A549 (cell line): Measurements from ENCODE around the gene CSNK1D. TPM values are rescaled to one million over a fixed set of nuclear protein-coding genes. Genes with fewer than 3 reads are reported as not detected.

ENCODE experiments used
- ATAC-seq, 2 experiments: fragments of 200-7000 bp in 1 of 2; fragments of >200 bp in 1 of 2; cut with Nextera tagmentation in 1 of 2; cut with Tn5 transposase in 1 of 2; 3 replicates each; pipeline versions ENCODE4 v1.8.0 to v1.9.1; 2018 to 2020; ENCODE audit warnings: mild to moderate bottlenecking in 1 of 2, moderate library complexity in 1 of 2
- CTCF ChIA-PET: fragments of 300-600 bp; sonication (Branson Sonifier 250); formaldehyde crosslinking; extraction: SDS; loops from one replicate; lab custom pipeline; 2021; ENCODE audit warnings: antibody characterized with exemption, inconsistent platforms; lab: Yijun Ruan, JAX
- POLR2A ChIA-PET: fragments of 350-600 bp; formaldehyde crosslinking; extraction: SDS; loops from one replicate; lab custom pipeline; 2021; ENCODE audit warnings: antibody characterized with exemption, inconsistent platforms; lab: Yijun Ruan, JAX
- DNase-seq, 2 experiments: peaks; one replicate each; pipeline versions ENCODE4 v3.0.0 to v3.0.0-alpha.2; 2011 to 2016; ENCODE audit warnings: low read depth in 1 of 2, low spot score in 1 of 2
- FAIRE-seq: peaks from 2 replicates; lab custom pipeline; 2011; peaks lifted over from hg19 to GRCh38; lab: Jason Lieb, UNC
- H3K27ac ChIP-seq, 2 experiments: fragments of >200 bp; sonication (Bioruptor Twin); formaldehyde crosslinking; 3 replicates each; pipeline ENCODE4 v1.5.1; 2016 to 2017
- H3K4me1 ChIP-seq: fragments of >200 bp; sonication (Bioruptor Twin); formaldehyde crosslinking; 3 replicates; pipeline ENCODE4 v1.6.1; 2016
- H3K4me2 ChIP-seq: fragments of >200 bp; sonication (Bioruptor Twin); formaldehyde crosslinking; 3 replicates; pipeline ENCODE4 v1.6.1; 2016
- H3K4me3 ChIP-seq: fragments of >200 bp; sonication (Bioruptor Twin); formaldehyde crosslinking; 3 replicates; pipeline ENCODE4 v1.5.1; 2016
- H3K9me3 ChIP-seq: fragments of >200 bp; sonication (Bioruptor Twin); formaldehyde crosslinking; 3 replicates; pipeline ENCODE4 v1.6.1; 2016
- BHLHE40 ChIP-seq: IDR thresholded peaks from 2 replicates; pipeline ENCODE4 v1.6.1; 2012; ENCODE audit warnings: low read depth, low read length, inconsistent platforms
- CBX2 ChIP-seq: fragments of 200-600 bp; sonication (generic); IDR thresholded peaks from 2 replicates; pipeline ENCODE4 v1.6.1; 2016; ENCODE audit warnings: low read depth, mild to moderate bottlenecking, borderline replicate concordance
- CHD2 ChIP-seq: fragments of 150-350 bp; IDR thresholded peaks from 2 replicates; pipeline ENCODE4 v1.6.1; 2014; ENCODE audit warnings: low read length; ENCODE audit not compliant: partially characterized antibody
- CHD4 ChIP-seq: fragments of 200-600 bp; sonication (generic); IDR thresholded peaks from 2 replicates; pipeline ENCODE4 v1.6.1; 2016; ENCODE audit warnings: antibody characterized with exemption, mild to moderate bottlenecking, borderline replicate concordance
- HEYL ChIP-seq: fragments of 250-450 bp; sonication (Bioruptor Pico); IDR thresholded peaks from 2 replicates; pipeline ENCODE4 v1.8.0; 2021; ENCODE audit warnings: mild to moderate bottlenecking, moderate library complexity
- HOXA7 ChIP-seq: fragments of 250-450 bp; sonication (Bioruptor Pico); IDR thresholded peaks from 2 replicates; pipeline ENCODE4 v1.5.0; 2020; ENCODE audit warnings: mild to moderate bottlenecking, moderate library complexity
- HOXB13 ChIP-seq: fragments of 250-450 bp; sonication (Bioruptor Pico); IDR thresholded peaks from 2 replicates; pipeline ENCODE4 v1.5.0; 2020; ENCODE audit warnings: low read depth, mild to moderate bottlenecking, moderate library complexity
- JUN ChIP-seq, 2 experiments: fragments of >200 bp; sonication (Bioruptor Twin); formaldehyde crosslinking; IDR thresholded peaks; 2 replicates in 1 of 2; 3 replicates in 1 of 2; pipeline ENCODE4 v1.6.1; 2016 to 2017
- JUNB ChIP-seq: fragments of >200 bp; sonication (Bioruptor Twin); formaldehyde crosslinking; IDR thresholded peaks from 2 replicates; pipeline ENCODE4 v1.6.1; 2016
- MAZ ChIP-seq: fragments of 150-350 bp; IDR thresholded peaks from 2 replicates; pipeline ENCODE4 v1.6.1; 2014; ENCODE audit warnings: antibody characterized with exemption, low read depth, low read length, borderline replicate concordance
- MYC ChIP-seq: IDR thresholded peaks from 2 replicates; pipeline ENCODE4 v1.6.1; 2012; ENCODE audit warnings: mild to moderate bottlenecking, inconsistent platforms, low read length, improper control_type of control experiment, borderline replicate concordance
- NPAS2 ChIP-seq: fragments of 250-450 bp; sonication (Bioruptor Pico); IDR thresholded peaks from 2 replicates; pipeline ENCODE4 v1.8.0; 2022; ENCODE audit warnings: mild to moderate bottlenecking, moderate library complexity, borderline replicate concordance
- NR3C1 ChIP-seq: fragments of >200 bp; sonication (Bioruptor Twin); formaldehyde crosslinking; IDR thresholded peaks from 3 replicates; pipeline ENCODE4 v1.6.1; 2017
- POLR2A ChIP-seq: IDR thresholded peaks from 2 replicates; pipeline ENCODE4 v1.6.1; 2012; ENCODE audit warnings: mild to moderate bottlenecking, low read length
- RARB ChIP-seq: fragments of 250-450 bp; sonication (Bioruptor Pico); IDR thresholded peaks from 2 replicates; pipeline ENCODE4 v1.8.0; 2021; ENCODE audit warnings: mild to moderate bottlenecking, moderate library complexity
- RFX5 ChIP-seq: fragments of 450-650 bp; IDR thresholded peaks from 2 replicates; pipeline ENCODE4 v1.7.1; 2014; ENCODE audit warnings: antibody characterized with exemption, mild to moderate bottlenecking, moderate library complexity
- RNF2 ChIP-seq: fragments of 200-600 bp; sonication (generic); IDR thresholded peaks from 2 replicates; pipeline ENCODE4 v1.6.1; 2016; ENCODE audit warnings: low read depth, mild to moderate bottlenecking, antibody characterized with exemption, moderate library complexity, borderline replicate concordance
- TFCP2L1 ChIP-seq: fragments of 250-450 bp; sonication (Bioruptor Pico); IDR thresholded peaks from 2 replicates; pipeline ENCODE4 v1.5.0; 2021; ENCODE audit warnings: mild to moderate bottlenecking
- ZFP36 ChIP-seq: fragments of 450-650 bp; IDR thresholded peaks from 2 replicates; pipeline ENCODE4 v1.6.1; 2014; ENCODE audit warnings: borderline replicate concordance; ENCODE audit not compliant: partially characterized antibody
- ZNF302 ChIP-seq: fragments of 250-450 bp; sonication (Bioruptor Pico); IDR thresholded peaks from 2 replicates; pipeline ENCODE4 v1.9.0; 2021; ENCODE audit warnings: inconsistent platforms, mild to moderate bottlenecking, moderate library complexity
- WGBS: methylation state at CpG from one replicate; pipeline ENCODE4 v1.1.6; 2017; ENCODE audit errors: missing lambda C conversion rate; 5-methylcytosine and 5-hydroxymethylcytosine counted together
- polyA plus RNA-seq, 4 experiments: library from polyadenylated mRNA; depleted of rRNA in 3 of 4; stranded (reverse); fragments of >200 nt; fragmentation: RNase III in 1 of 4; extraction: RNeasy Plus Mini Kit Qiagen cat#74134 plus additional on column Dnase treatment in 1 of 4; gene quantifications; 2 replicates in 3 of 4; 3 replicates in 1 of 4; pipeline ENCODE4 v1.2.3, GENCODE V29; 2011 to 2017
- TF ChIP-seq, protein P1 (sequence below): fragments of 450-650 bp; IDR thresholded peaks from 2 replicates; pipeline ENCODE4 v1.6.1; 2014; ENCODE audit warnings: antibody characterized with exemption
- TF ChIP-seq, protein P2 (sequence below): fragments of 250-450 bp; sonication (Bioruptor Pico); IDR thresholded peaks from 2 replicates; pipeline ENCODE4 v1.5.0; 2021; ENCODE audit warnings: mild to moderate bottlenecking, moderate library complexity, borderline replicate concordance
- TF ChIP-seq, protein P3 (sequence below): fragments of 200-600 bp; sonication (generic); IDR thresholded peaks from 2 replicates; pipeline ENCODE4 v1.6.1; 2016; ENCODE audit warnings: antibody characterized with exemption, mild to moderate bottlenecking, moderate library complexity
- TF ChIP-seq, protein P4 (sequence below): fragments of >200 bp; sonication (Bioruptor Twin); formaldehyde crosslinking; IDR thresholded peaks from 3 replicates; pipeline ENCODE4 v1.6.1; 2016

CSNK1D gene
- polyA plus RNA-seq, 2 of the 4 experiments (the other 2 are of a cell fraction) = 130 to 163 TPM

DNA sequence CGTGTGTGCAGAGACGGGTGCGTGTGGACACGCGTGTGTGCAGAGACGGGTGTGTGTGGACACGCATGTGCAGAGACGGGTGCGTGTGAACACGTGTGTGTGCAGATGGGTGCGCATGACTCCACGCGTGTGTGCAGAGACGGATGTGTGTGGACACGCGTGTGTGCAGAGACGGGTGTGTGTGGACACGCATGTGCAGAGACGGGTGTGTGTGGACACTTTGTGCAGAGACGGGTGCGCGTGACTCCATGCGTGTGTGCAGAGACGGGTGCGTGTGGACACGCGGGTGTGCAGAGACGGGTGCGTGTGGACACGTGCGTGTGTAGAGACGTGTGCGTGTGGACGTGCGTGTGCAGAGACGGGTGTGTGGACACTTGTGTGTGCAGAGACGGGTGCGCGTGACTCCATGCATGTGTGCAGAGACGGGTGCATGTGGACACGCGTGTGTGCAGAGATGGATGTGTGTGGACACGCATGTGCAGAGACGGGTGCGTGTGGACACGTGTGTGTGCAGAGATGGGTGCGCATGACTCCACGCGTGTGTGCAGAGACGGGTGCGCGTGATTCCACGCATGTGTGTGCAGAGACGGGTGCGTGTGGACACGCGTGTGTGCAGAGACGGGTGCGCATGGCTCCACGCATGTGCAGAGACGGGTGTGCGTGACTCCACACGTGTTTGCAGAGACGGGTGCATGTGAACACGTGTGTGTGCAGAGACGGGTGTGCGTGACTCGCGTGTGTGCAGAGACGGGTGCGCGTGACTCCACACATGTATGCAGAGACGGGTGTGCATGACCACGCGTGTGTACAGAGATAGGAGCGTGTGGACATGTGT, 45.5 kb upstream of the CSNK1D start:
- Histone ChIP-seq H3K27ac (no peak overlapping the region), H3K9me3 (no peaks in the 10 kb centered on the region), H3K4me1 (peaks cover 12% of the 10 kb centered on the region; the same call in 2 of the 3 replicates), H3K4me2 (no peak overlapping the region), H3K4me3 (no peak overlapping the region)
- ChIA-PET CTCF (interaction anchor here (14.9 to 15.6 kb wide), 2 partner anchors 14 to 79 kb away, joined by 289 to 343 read pairs; no protein-coding TSS in a partner anchor), POLR2A (no interaction called here)
- FAIRE-seq (no peak), ATAC-seq (no peak), DNase-seq (no peak)
- 87% methylated on average over 76 of the region's 76 CpGs for WGBS
- TF ChIP-seq RARB (CRISPR knock-in tag) (no peak), ZFP36 (no peak), BHLHE40 (no peak), HEYL (CRISPR knock-in tag) (no peak), MYC (no peak), HOXB13 (no peak), ZNF302 (no peak), RNF2 (no peak), POLR2A (no peak), HOXA7 (CRISPR knock-in tag) (no peak)
- TF ChIP-seq, protein P1, sequence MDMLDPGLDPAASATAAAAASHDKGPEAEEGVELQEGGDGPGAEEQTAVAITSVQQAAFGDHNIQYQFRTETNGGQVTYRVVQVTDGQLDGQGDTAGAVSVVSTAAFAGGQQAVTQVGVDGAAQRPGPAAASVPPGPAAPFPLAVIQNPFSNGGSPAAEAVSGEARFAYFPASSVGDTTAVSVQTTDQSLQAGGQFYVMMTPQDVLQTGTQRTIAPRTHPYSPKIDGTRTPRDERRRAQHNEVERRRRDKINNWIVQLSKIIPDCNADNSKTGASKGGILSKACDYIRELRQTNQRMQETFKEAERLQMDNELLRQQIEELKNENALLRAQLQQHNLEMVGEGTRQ = no peak

DNA sequence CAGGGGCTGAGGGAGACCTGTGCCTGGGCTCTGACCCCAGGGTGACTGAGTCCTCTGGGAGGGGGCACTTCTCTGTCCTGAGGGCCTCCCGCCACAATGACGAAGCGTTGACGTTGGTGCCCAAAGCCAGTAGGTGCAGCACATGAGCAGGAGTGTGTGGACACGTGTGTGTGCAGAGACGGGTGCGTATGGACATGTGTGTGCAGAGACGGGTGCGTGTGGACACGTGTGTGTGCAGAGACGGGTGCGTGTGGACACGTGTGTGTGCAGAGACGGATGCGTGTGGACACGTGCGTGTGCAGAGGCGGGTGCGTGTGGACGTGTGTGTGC, 44.6 kb upstream of the CSNK1D start:
- no peak overlapping the region for H3K27ac ChIP-seq
- DNase-seq = no peak
- H3K4me1 ChIP-seq = peaks cover 12% of the 10 kb centered on the region; the same call in 2 of the 3 replicates
- POLR2A ChIA-PET = no interaction called here
- CTCF ChIA-PET = interaction anchor here (0.6 to 2.4 kb wide), 5 partner anchors 17 to 83 kb away, joined by 3 to 41 read pairs (median 3); no protein-coding TSS in a partner anchor
- no peaks in the 10 kb centered on the region for H3K9me3 ChIP-seq
- TF ChIP-seq CBX2 (no peak), NPAS2 (CRISPR knock-in tag) (no peak), JUN (IDR thresholded peaks at IDR 0.05) (no peak), POLR2A (no peak), HOXB13 (no peak), JUNB (no peak), CHD4 (no peak), BHLHE40 (no peak), RFX5 (no peak), CHD2 (no peak), HEYL (CRISPR knock-in tag) (no peak), MAZ (no peak), NR3C1 (no peak), TFCP2L1 (CRISPR knock-in tag) (no peak)
- TF ChIP-seq, protein P1 = no peak
- TF ChIP-seq, protein P2, sequence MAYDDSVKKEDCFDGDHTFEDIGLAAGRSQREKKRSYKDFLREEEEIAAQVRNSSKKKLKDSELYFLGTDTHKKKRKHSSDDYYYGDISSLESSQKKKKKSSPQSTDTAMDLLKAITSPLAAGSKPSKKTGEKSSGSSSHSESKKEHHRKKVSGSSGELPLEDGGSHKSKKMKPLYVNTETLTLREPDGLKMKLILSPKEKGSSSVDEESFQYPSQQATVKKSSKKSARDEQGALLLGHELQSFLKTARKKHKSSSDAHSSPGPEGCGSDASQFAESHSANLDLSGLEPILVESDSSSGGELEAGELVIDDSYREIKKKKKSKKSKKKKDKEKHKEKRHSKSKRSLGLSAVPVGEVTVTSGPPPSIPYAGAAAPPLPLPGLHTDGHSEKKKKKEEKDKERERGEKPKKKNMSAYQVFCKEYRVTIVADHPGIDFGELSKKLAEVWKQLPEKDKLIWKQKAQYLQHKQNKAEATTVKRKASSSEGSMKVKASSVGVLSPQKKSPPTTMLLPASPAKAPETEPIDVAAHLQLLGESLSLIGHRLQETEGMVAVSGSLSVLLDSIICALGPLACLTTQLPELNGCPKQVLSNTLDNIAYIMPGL (CRISPR knock-in tag) = no peak
- TF ChIP-seq, protein P3, sequence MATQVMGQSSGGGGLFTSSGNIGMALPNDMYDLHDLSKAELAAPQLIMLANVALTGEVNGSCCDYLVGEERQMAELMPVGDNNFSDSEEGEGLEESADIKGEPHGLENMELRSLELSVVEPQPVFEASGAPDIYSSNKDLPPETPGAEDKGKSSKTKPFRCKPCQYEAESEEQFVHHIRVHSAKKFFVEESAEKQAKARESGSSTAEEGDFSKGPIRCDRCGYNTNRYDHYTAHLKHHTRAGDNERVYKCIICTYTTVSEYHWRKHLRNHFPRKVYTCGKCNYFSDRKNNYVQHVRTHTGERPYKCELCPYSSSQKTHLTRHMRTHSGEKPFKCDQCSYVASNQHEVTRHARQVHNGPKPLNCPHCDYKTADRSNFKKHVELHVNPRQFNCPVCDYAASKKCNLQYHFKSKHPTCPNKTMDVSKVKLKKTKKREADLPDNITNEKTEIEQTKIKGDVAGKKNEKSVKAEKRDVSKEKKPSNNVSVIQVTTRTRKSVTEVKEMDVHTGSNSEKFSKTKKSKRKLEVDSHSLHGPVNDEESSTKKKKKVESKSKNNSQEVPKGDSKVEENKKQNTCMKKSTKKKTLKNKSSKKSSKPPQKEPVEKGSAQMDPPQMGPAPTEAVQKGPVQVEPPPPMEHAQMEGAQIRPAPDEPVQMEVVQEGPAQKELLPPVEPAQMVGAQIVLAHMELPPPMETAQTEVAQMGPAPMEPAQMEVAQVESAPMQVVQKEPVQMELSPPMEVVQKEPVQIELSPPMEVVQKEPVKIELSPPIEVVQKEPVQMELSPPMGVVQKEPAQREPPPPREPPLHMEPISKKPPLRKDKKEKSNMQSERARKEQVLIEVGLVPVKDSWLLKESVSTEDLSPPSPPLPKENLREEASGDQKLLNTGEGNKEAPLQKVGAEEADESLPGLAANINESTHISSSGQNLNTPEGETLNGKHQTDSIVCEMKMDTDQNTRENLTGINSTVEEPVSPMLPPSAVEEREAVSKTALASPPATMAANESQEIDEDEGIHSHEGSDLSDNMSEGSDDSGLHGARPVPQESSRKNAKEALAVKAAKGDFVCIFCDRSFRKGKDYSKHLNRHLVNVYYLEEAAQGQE = no peak
- TF ChIP-seq, protein P4, sequence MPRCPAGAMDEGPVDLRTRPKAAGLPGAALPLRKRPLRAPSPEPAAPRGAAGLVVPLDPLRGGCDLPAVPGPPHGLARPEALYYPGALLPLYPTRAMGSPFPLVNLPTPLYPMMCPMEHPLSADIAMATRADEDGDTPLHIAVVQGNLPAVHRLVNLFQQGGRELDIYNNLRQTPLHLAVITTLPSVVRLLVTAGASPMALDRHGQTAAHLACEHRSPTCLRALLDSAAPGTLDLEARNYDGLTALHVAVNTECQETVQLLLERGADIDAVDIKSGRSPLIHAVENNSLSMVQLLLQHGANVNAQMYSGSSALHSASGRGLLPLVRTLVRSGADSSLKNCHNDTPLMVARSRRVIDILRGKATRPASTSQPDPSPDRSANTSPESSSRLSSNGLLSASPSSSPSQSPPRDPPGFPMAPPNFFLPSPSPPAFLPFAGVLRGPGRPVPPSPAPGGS = no peak
- 95% methylated on average over 20 of the region's 20 CpGs for WGBS
- H3K4me3 ChIP-seq = no peak overlapping the region
- H3K4me2 ChIP-seq = no peak overlapping the region
- no peak for ATAC-seq
- no peak for FAIRE-seq
